ENCODE measurements around the gene TMEM143. TPM values are rescaled to one million over a fixed set of nuclear protein-coding genes. Genes with fewer than 3 reads are reported as not detected.
"Not testable (repeated sequence)": the region's sequence is repeated elsewhere in the genome, so short reads cannot be mapped to it uniquely, and the experiment has no call there.

The TMEM143 gene
- total and polyA plus RNA-seq, 10 donors, result 5.8 to 14.8 (median 9.1) TPM

- Histone ChIP-seq H3K4me3 (peak overlapping the region in 1 of 8 donors; percentile 82), H3K4me1 (peaks cover 30 to 53% (median 48%) of the 10 kb centered on the region in 6 donors), H3K36me3 (no peaks in the 10 kb centered on the region), H3K27me3 (replicated peaks in 1 of 7) (no peaks in the 10 kb centered on the region), H3K27ac (peak overlapping the region; percentile 40 to 100 (median 100)), H3K9me3 (no peaks in the 10 kb centered on the region)
- DNase-seq, result peak; percentile 95
- 28 to 45% (median 34%) methylated on average over 15 to 16 of the region's 16 CpGs for WGBS, 5 donors
- intact Hi-C loops (cut with DNase I; ENCODE audit: low total_unique reads), result no loop called here
- no peak for TF ChIP-seq POLR2A (IDR thresholded peaks at IDR 0.05)
- peak; percentile 40 to 57 (median 55) for TF ChIP-seq POLR2AphosphoS5 (IDR thresholded peaks at IDR 0.05)
- peak; percentile 82 to 97 (median 92) for TF ChIP-seq CTCF (IDR thresholded peaks at IDR 0.05 in 8 of 11, conservative IDR thresholded peaks at IDR 0.05 in 3 of 11)
These were observed 43.8 kb downstream of the TMEM143 start for GRCh38 chr19:48319647-48320541.

- Histone ChIP-seq H3K27me3 (replicated peaks in 1 of 7) (no peaks in the 10 kb centered on the region), H3K36me3 (no peaks in the 10 kb centered on the region), H3K4me3 (no peak overlapping the region), H3K4me1 (peaks cover 24 to 38% (median 33%) of the 10 kb centered on the region in 6 donors), H3K9me3 (no peaks in the 10 kb centered on the region), H3K27ac (no peak overlapping the region)
- 86 to 97% (median 94%) methylated on average over 20 to 21 of the region's 21 CpGs for WGBS, 5 donors
- intact Hi-C loops (cut with DNase I; ENCODE audit: low total_unique reads), result no loop called here
- peak; percentile 75 for DNase-seq
- no peak for TF ChIP-seq CTCF (IDR thresholded peaks at IDR 0.05 in 8 of 11, conservative IDR thresholded peaks at IDR 0.05 in 3 of 11)
- no peak for TF ChIP-seq POLR2A (IDR thresholded peaks at IDR 0.05)
- no peak for TF ChIP-seq POLR2AphosphoS5 (IDR thresholded peaks at IDR 0.05)
These were observed 45.3 kb downstream of the TMEM143 start for GRCh38 chr19:48318286-48318987.

GRCh38 chr19:48317708-48317960 is 46.1 kb downstream of the TMEM143 start:
- H3K27ac ChIP-seq; H3K9me3 ChIP-seq; H3K36me3 ChIP-seq; intact Hi-C loops (cut with DNase I; ENCODE audit: low total_unique reads); H3K4me3 ChIP-seq; H3K27me3 ChIP-seq (replicated peaks in 1 of 7); DNase-seq: not testable (repeated sequence)
- H3K4me1 ChIP-seq, result peaks cover 16 to 30% (median 25%) of the 10 kb centered on the region in 6 donors
- 73 to 79% (median 76%) methylated on average over 9 of the region's 9 CpGs for WGBS, 5 donors

- H3K36me3 ChIP-seq, result no peaks in the 10 kb centered on the region
- no peak for TF ChIP-seq POLR2AphosphoS5 (IDR thresholded peaks at IDR 0.05)
- TF ChIP-seq POLR2A (IDR thresholded peaks at IDR 0.05), result no peak
- TF ChIP-seq CTCF (IDR thresholded peaks at IDR 0.05 in 8 of 11, conservative IDR thresholded peaks at IDR 0.05 in 3 of 11), result no peak
- WGBS, 5 donors, result 64 to 87% (median 71%) methylated on average over 7 of the region's 7 CpGs
- no peaks in the 10 kb centered on the region for H3K27me3 ChIP-seq (replicated peaks in 1 of 7)
- H3K4me3 ChIP-seq, result no peak overlapping the region
- H3K27ac ChIP-seq, result no peak overlapping the region
- DNase-seq, result no peak
- H3K4me1 ChIP-seq, result peaks cover 8 to 15% (median 10%) of the 10 kb centered on the region in 6 donors
- intact Hi-C loops (cut with DNase I; ENCODE audit: low total_unique reads), result no loop called here
- H3K9me3 ChIP-seq, result no peaks in the 10 kb centered on the region
These were observed 48.0 kb downstream of the TMEM143 start for GRCh38 chr19:48315712-48316111.
